NCI-H524 treated with DMSO at 0.1 percent for 48 hours (cell line): Measurements from ENCODE around the gene ADAMTS9.

ENCODE experiments used
- DNase-seq: peaks from one replicate; lab custom pipeline; 2025; lab: John Stamatoyannopoulos, UW

The ADAMTS9 gene

DNA sequence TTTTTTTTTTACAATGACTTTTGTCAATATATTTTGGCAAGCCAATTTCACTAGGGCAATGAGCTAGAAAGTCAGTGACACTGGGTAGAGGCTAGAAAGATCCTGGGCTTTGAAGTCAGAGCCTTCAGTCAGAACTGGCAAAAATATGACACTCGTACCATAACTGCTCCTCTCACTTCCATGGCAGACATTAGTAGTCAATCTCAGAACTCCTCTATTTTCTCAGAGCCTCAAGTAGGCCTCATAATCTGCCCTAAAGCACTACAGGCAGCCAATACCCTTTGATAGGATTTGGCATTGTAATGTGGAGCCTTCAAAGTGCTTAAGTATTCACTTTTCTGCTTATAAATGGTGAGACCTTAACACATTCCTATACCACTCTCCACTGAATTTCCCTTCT is 67.8 kb downstream of the ADAMTS9 start:
- no peak for DNase-seq

GRCh38 chr3:64619216-64619615 is 68.6 kb downstream of the ADAMTS9 start:
- DNase-seq = no peak

DNA sequence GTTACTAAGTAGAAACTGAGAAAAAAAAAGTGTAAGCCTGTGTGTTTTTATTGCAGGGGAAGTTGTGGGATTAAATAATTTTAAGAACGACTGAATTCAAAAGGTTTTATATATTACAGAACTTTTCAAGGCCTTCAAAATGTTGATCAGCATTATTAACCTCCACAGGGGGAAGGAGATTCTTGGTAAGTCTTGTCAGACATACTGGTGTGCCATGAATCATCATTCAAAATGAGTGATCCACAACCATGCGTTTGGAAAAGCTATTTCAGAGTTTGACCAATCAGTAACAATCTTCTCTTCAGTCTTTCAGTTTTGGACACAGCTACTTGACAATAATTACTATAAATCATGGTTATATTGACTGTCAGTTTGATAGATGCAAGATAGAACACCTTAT is 70.2 kb downstream of the ADAMTS9 start:
- no peak for DNase-seq

- DNase-seq = no peak
These were observed 70.8 kb downstream of the ADAMTS9 start for GRCh38 chr3:64616953-64617352.

- DNase-seq = no peak
These were observed 74.8 kb downstream of the ADAMTS9 start for GRCh38 chr3:64612916-64613526.

GRCh38 chr3:64612082-64612860 is 75.5 kb downstream of the ADAMTS9 start:
- DNase-seq = peak; percentile 92

DNA sequence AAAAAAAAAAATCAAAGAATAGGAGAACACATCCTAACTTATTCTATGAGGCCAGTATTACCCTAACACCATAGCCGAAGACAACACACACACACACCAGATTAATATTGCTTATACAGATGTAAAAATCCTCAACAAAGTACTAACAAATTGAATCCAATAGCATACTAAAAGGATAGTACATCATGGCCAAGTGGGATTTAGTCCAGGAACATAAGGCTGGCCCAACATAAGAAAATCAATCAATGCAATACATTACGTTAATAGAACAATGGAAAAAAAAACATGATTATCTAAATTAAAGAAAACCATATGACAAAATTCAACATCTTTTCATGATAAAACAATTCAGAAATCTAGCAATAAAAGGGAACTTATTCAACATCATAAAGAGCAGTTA is 79.1 kb downstream of the ADAMTS9 start:
- no peak for DNase-seq

DNA sequence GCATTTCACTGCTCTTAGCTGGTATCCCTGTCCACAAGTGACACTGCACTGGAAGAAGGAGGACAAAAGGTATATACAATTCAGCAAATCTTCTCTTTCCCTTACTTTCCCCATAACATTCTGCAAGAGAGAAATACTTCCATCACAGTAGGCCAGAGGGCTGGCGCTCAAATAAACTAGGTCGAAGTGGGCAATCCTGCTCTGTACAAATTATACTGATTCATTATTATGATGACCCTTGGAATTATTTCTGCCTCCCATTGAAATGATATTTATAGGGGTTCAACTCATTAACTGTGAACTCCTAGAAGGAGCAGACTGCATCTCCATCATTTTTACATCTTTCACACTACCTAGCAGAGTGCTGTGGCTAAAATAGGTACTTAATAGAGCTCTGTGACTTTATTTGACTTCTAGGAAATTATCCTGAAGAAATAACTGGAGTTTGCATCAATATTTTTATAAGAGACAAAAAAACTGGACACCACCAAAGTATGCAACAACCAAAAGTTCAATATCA is 80.7 kb downstream of the ADAMTS9 start:
- DNase-seq = no peak

- DNase-seq = no peak
These were observed 83.5 kb downstream of the ADAMTS9 start for GRCh38 chr3:64604313-64604712.

DNA sequence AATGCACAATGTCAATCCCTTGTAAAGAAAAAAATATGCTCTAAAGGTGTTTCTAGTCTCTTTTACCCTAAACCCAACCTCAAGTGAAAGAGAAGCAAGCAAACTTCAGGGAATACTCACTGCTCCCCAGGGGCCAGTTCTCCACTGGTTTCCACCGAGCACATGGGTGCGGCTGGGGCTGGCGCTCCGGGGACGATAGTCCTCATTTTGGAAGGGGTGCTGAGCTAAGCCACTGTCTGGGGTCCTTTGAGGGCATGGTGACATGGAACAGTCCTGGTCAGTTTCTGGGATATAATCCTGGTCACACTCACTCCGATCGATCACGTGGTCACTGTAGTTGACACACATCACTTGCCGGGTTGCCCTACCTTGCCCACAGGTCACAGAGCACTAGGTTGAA is 86.0 kb downstream of the ADAMTS9 start:
- DNase-seq = no peak

GRCh38 chr3:64600246-64600950 is 87.4 kb downstream of the ADAMTS9 start:
- DNase-seq = no peak

- DNase-seq = no peak
These were observed 88.1 kb downstream of the ADAMTS9 start for GRCh38 chr3:64599651-64600050.

DNA sequence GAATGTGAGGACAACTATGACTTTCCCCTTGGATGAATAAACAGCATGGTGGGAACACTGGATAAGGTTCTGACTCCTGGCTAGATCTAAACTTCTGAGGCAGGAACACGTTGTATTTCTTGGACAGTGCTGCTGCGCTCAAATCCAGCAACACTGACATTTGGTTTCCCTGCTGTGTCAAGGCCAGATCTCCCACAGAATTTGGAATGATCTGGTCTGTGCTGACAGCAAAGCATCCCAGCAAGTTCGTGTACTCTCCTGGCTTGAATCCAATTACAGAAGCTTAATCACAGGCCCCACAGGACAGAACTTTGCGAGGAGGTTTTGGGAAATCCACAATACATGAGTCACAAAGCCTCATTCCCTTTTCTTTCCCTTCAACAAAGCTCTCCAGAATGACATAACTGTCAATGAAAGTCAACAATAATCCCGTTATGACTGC is 92.5 kb downstream of the ADAMTS9 start:
- no peak for DNase-seq

- no peak for DNase-seq
These were observed 93.7 kb downstream of the ADAMTS9 start for GRCh38 chr3:64594134-64594533.

DNA sequence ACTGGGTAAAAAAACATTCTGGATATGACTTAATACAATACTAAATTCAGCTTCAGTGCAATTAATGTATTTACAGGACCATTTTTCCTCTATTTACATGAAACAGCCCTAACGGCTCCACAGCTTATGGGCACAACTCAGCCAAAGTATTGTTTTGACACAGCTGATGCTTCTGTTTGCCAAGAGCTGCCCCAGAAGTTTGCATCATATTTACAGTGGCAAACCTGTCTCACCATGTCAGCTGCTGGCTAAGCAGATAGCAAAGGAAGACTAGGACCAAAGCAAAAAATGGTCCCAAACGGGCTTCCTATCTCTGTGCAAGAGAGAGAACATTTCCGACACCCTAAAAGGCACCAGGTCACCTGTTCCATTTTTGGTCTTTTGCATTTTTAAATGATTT is 94.5 kb downstream of the ADAMTS9 start:
- no peak for DNase-seq

DNA sequence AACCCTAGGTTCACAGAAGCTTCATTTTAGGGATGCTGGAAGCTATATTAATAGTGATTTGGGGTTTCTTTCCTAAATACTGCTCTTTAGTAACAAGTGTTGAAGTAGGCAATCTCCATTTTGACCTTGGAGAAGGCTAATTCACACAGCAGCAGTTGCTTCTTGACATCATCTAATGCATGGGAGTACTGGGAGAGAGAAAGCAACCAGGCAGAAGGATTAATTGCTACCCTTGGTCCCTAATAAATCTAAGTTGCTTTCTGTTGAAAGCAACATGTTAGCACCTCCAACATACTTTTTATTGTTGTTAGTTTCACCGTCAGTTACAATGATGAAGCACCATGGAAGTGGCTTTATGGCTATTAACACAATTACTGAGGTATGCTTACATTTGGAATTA is 96.2 kb downstream of the ADAMTS9 start:
- no peak for DNase-seq

DNA sequence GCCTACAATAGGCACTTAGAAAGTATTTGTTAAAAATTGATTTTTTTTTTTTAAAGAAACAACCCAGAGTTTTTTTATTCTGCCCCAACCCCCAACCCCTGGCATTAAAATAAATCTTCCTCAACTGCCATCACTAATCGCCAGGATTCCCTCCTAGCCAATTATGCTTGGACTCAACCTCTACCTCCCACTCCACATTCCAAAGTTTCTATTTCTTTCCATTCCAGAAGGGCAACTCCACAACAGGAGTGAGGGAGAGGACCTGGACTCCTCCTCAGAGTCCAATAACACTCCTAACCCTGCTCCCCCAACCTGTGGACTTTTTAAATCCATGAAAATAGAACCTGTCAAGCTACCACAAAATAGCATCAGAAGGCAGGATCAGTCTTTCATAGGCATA is 99.4 kb downstream of the ADAMTS9 start:
- DNase-seq = no peak

DNA sequence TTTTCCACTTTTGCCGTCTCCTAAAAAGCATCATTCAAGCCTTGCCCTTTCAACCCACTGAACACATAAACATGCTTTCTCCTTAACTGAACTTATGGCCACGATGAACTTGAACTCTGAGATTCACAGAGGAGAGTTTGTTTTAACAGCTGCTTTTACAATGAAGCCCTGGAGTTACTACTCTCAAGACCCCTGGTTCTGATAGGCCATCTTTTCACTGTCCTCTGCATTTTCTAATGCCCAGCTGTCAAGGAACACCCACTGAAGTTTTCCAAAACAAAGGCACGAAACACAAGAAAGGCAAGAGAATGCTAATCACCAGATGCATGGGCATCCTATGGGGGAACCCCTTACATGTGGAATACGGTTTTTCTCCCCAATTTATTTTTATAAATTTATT is 100.8 kb downstream of the ADAMTS9 start:
- no peak for DNase-seq

GRCh38 chr3:64584179-64584578 is 103.6 kb downstream of the ADAMTS9 start:
- no peak for DNase-seq

DNA sequence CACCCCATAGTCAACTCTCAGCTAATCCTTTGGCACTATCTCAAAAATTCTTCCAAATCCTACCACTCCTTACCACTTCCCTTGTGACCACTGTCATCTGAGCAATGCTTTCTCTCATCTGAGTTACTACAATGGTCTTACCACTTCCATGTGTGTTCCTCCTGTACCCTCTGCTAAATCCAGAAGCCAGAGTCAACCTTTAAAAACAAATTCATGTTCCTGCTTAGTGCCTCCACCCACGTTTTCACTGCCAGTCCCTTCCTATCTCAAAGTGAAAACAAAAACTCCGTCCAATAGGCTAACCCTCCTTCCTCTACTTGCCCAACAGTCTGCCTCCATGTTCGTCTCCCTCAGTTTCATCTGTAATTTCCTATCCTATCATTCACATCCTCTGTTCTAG is 109.0 kb downstream of the ADAMTS9 start:
- DNase-seq = no peak

- no peak for DNase-seq
These were observed 109.6 kb downstream of the ADAMTS9 start for GRCh38 chr3:64578062-64578770.

- no peak for DNase-seq
These were observed 111.5 kb downstream of the ADAMTS9 start for GRCh38 chr3:64576211-64576775.
